ENCODE data around the gene CNOT4. TPM values are rescaled to one million over a fixed set of nuclear protein-coding genes. Genes with fewer than 3 reads are reported as not detected.
"Not testable (repeated sequence)": the region's sequence is repeated elsewhere in the genome, so short reads cannot be mapped to it uniquely, and the experiment has no call there.

Gene CNOT4
- total RNA-seq, 2 donors from 2014 or later: 11.9 to 12.2 TPM

- TF ChIP-seq CTCF (IDR thresholded peaks at IDR 0.05) (no peak), POLR2A (IDR thresholded peaks at IDR 0.05) (no peak)
- H3K4me3 ChIP-seq: no peak overlapping the region
- intact Hi-C loops (cut with DNase I): no loop called here
- H3K4me1 ChIP-seq: no peaks in the 10 kb centered on the region
- no peak overlapping the region for H3K27ac ChIP-seq
- DNase-seq (no peak), ATAC-seq (no peak)
- H3K36me3 ChIP-seq (replicated peaks in 1 of 2; ENCODE audit: insufficient read depth in 1 of 2, low read depth in 2 of 2): no peaks in the 10 kb centered on the region
- no peaks in the 10 kb centered on the region for H3K27me3 ChIP-seq
- no peaks in the 10 kb centered on the region for H3K9me3 ChIP-seq
These were observed 183.1 kb downstream of the CNOT4 start for GRCh38 chr7:135326636-135327280.

GRCh38 chr7:135322571-135323340, 187.1 kb downstream of the CNOT4 start:
- intact Hi-C loops (cut with DNase I): no loop called here
- peaks cover 7% of the 10 kb centered on the region for H3K4me1 ChIP-seq
- no peaks in the 10 kb centered on the region for H3K27me3 ChIP-seq
- WGBS, 2 donors: 35 to 40% methylated on average over 1 of the region's 1 CpG
- no peak overlapping the region for H3K4me3 ChIP-seq
- no peaks in the 10 kb centered on the region for H3K36me3 ChIP-seq (replicated peaks in 1 of 2; ENCODE audit: insufficient read depth in 1 of 2, low read depth in 2 of 2)
- H3K27ac ChIP-seq: no peak overlapping the region
- DNase-seq: no peak
- TF ChIP-seq POLR2A (IDR thresholded peaks at IDR 0.05): no peak
- ATAC-seq: no peak
- no peaks in the 10 kb centered on the region for H3K9me3 ChIP-seq

GRCh38 chr7:135321556-135321955, 188.3 kb downstream of the CNOT4 start:
- Histone ChIP-seq H3K9me3 (no peaks in the 10 kb centered on the region), H3K27me3 (no peaks in the 10 kb centered on the region), H3K27ac (no peak overlapping the region), H3K36me3 (replicated peaks in 1 of 2; ENCODE audit: insufficient read depth in 1 of 2, low read depth in 2 of 2) (no peaks in the 10 kb centered on the region), H3K4me1 (peaks cover 7% of the 10 kb centered on the region), H3K4me3 (no peak overlapping the region)
- intact Hi-C loops (cut with DNase I): no loop called here
- peak; percentile 25 for ATAC-seq
- 79 to 83% methylated on average over 4 of the region's 4 CpGs for WGBS, 2 donors
- peak in 1 of 4 donors; percentile 23 for DNase-seq
- TF ChIP-seq POLR2A (IDR thresholded peaks at IDR 0.05) (no peak), CTCF (IDR thresholded peaks at IDR 0.05) (no peak)

- H3K4me3 ChIP-seq; H3K27me3 ChIP-seq; H3K4me1 ChIP-seq; H3K27ac ChIP-seq; intact Hi-C loops (cut with DNase I); DNase-seq; H3K9me3 ChIP-seq; ATAC-seq; H3K36me3 ChIP-seq (replicated peaks in 1 of 2; ENCODE audit: insufficient read depth in 1 of 2, low read depth in 2 of 2): not testable (repeated sequence)
- WGBS, 2 donors: 89 to 91% methylated on average over 6 of the region's 6 CpGs
These were observed 188.9 kb downstream of the CNOT4 start for GRCh38 chr7:135320953-135321352.

DNA sequence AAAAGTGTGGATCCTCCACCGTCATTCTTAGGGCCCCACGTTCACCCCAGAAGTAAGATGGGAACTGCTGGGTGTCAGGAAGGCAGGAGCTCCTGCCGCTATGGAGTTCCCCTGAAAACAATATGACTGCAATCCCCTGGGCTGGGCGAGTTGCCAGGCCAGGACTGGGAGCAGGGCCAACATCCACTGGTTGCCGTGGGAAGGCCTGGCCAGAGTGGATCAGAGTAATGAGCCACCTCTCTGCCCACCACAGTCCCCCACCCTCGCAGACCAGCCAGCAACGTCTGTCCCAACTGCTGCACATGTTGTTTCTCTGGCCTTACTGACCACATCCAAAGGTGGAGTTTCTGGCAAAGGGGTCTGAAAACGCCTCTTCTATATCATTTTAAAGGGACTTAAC, 189.6 kb downstream of the CNOT4 start:
- H3K36me3 ChIP-seq (replicated peaks in 1 of 2; ENCODE audit: insufficient read depth in 1 of 2, low read depth in 2 of 2): no peaks in the 10 kb centered on the region
- intact Hi-C loops (cut with DNase I): no loop called here
- ATAC-seq (peak; percentile 72), DNase-seq (peak; percentile 79 to 90 (median 82))
- no peak overlapping the region for H3K4me3 ChIP-seq
- TF ChIP-seq POLR2A (IDR thresholded peaks at IDR 0.05) (no peak), CTCF (IDR thresholded peaks at IDR 0.05) (no peak)
- peaks cover 7% of the 10 kb centered on the region for H3K4me1 ChIP-seq
- H3K27ac ChIP-seq: peak overlapping the region in 1 of 4 donors; percentile 52
- no peaks in the 10 kb centered on the region for H3K27me3 ChIP-seq
- H3K9me3 ChIP-seq: no peaks in the 10 kb centered on the region
- WGBS, 2 donors: 8 to 16% methylated on average over 6 to 8 of the region's 8 CpGs

All from body of pancreas (tissue), 4 donors.